AG10803 (cell line): ENCODE measurements around the gene MIP.

Source experiments
- DNase-seq: peaks from one replicate; pipeline ENCODE4 v3.0.0; 2010; ENCODE audit warnings: low read depth
- H3K4me3 ChIP-seq: 2 replicates; pipeline ENCODE4 v1.5.1; 2011; ENCODE audit warnings: mild to moderate bottlenecking, low read length, control low read depth
- TF ChIP-seq, protein P1 (sequence below): conservative IDR thresholded peaks from 2 replicates; pipeline ENCODE4 v1.5.1; 2011; ENCODE audit warnings: mild to moderate bottlenecking, low read length, control low read depth, inconsistent platforms

Gene MIP

DNA sequence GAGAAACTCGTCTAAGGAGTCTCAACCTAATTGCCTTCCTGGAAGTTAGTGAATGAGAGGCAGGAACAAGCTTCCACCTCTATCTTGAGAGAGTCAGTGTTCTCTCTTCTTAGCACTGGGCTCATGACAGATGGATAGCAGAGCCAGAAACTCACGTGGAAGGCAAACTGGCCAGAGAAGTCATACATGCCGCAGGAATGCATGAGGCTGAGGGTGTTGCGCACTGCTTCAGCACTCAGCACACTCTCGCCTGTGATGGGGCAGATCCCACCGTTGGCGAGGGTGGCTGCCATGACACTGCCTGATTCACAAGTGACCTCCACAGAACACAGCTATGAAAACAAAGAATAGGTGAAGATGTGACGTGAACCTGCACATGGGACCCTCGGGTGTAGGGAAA lies 19.9 kb upstream of the MIP start:
- H3K4me3 ChIP-seq: no peak overlapping the region
- TF ChIP-seq, protein P1, sequence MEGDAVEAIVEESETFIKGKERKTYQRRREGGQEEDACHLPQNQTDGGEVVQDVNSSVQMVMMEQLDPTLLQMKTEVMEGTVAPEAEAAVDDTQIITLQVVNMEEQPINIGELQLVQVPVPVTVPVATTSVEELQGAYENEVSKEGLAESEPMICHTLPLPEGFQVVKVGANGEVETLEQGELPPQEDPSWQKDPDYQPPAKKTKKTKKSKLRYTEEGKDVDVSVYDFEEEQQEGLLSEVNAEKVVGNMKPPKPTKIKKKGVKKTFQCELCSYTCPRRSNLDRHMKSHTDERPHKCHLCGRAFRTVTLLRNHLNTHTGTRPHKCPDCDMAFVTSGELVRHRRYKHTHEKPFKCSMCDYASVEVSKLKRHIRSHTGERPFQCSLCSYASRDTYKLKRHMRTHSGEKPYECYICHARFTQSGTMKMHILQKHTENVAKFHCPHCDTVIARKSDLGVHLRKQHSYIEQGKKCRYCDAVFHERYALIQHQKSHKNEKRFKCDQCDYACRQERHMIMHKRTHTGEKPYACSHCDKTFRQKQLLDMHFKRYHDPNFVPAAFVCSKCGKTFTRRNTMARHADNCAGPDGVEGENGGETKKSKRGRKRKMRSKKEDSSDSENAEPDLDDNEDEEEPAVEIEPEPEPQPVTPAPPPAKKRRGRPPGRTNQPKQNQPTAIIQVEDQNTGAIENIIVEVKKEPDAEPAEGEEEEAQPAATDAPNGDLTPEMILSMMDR: no peak
- DNase-seq: no peak

DNA sequence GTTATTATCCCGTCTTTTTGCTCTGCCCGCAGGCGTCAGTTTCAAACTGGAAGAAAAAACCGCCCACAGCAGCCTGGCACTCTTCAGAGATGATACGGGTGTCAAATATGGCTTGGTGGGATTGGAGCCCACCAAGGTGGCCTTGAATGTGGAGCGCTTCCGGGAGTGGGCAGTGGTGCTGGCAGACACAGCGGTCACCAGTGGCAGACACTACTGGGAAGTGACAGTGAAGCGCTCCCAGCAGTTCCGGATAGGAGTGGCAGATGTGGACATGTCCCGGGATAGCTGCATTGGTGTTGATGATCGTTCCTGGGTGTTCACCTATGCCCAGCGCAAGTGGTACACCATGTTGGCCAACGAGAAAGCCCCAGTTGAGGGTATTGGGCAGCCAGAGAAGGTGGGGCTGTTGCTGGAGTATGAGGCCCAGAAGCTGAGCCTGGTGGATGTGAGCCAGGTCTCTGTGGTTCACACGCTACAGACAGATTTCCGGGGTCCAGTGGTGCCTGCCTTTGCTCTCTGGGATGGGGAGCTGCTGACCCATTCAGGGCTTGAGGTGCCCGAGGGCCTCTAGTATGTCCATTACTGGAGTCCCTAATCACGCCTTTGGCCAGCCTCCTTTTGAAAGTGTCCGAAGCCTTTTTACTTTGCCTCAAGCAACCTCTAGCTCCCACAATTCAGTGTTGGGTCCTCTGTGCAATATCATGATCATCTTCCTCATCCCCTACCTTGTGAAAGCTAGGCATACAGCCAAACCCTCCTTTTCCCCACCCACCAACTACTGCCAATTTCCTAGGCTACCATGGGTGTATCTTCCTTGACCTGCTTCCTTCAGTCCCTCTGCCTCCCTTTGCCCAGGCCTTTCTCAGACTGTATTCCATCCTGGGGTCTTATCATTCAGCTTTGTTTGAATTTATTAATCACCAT lies 14.8 kb upstream of the MIP start:
- TF ChIP-seq, protein P1: no peak
- H3K4me3 ChIP-seq: peak overlapping the region; percentile 97
- no peak for DNase-seq

DNA sequence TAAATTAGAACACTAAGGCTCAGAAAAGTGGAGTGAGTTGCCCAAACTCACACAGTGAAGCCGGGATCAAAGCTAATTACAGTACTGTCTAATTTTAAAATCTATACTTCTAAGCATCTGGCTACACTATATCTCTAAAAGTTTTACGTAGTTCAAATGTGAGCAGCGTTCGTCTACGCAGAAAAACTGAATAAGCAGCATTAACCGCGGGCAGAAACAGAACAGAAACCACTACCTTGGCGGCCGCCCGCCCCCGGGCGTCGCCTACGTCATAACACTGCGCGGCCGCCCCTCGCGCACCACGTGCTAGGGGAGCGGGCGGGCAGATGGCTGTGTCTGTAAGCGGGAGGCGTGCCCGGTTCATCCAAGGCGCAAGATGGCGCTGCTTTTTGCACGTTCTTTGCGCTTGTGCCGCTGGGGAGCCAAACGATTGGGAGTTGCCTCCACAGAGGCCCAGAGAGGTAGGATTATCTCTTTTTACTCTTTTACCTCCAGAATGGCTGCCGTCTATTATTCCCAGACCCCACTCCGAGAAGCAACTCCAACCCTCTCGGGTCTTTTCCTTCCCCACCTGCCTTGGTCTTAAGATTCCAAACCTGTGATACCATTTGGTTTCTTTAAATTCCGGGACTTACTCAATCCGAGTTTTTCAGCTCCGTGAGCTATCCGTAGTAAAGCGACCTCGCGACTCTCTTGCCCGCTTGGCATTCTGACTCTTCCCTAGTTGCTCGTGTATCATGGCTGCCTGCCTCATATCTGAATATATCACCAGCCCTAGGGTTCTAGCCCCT lies 14.0 kb upstream of the MIP start, which contains the start of gene SPRYD4:
Gene SPRYD4, plus strand, starts transcription at position 363 of the 791 bp plus-strand sequence. Its CDS starts 14 bp downstream, at position 377.
- DNase-seq: peak; percentile 90
- TF ChIP-seq, protein P1: peak; percentile 31
- peak within 1 kb of the TSS; percentile 97 for H3K4me3 ChIP-seq

DNA sequence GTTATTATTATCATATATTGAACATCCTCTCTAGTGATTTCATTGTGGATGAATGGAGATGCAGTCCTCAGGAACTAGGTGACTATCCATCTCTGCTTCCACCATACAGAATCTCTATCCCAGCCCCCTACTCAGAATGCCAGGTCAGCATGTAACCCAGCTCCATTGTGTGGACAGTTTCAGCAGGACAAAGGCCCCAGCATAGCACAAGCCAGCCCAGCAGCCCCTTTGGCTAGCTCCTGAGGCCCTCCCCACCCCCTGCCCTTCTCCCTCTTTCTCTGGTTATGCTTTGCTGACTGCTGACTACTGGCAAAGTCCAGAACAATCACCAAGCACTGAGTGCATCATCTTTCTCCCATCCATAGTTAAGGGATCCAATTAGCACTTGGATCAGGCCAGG lies 8.1 kb upstream of the MIP start:
- no peak overlapping the region for H3K4me3 ChIP-seq
- TF ChIP-seq, protein P1: no peak
- DNase-seq: no peak

DNA sequence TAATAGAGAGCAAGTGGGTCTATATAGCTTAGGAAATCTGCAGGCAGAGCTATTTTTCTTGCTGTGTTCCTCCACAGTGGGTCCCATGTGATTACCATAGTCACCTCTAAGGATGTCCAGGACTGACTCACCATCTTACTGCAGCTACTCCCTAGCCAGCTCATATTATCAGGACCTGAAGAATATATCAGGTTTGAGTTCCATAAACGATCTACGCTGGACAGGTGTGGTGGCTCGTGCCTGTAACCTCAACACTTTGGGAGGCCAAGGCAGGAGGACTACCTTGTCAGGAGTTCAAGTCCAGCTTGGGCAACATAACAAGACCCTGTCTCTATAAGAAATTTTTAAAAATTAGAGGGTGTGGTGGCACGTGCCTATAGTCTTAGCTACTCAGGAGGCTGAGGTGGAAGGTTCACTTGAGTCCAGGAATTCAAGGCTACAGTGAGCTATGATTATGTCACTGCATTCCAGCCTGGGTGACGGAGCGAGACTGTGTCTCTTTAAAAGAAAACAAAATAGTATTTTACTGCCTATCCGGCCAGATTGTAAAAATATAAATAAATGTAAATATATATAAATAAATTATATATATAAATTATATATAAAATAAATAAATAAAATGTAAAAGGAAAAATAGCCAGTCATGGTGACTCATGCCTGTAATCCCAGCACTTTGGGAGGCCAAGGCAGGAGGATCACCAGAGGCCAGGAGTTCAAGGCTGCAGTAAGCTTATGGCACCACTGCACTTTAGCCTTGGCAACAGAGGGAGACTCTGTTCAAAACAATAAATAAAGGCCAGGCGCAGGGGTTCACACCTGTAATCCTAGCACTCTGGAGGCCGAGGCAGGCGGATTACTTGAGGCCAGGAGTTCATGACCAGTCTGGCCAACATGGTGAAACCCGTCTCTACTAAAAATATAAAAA lies 7.0 kb upstream of the MIP start:
- no peak overlapping the region for H3K4me3 ChIP-seq
- no peak for DNase-seq
- TF ChIP-seq, protein P1: no peak

DNA sequence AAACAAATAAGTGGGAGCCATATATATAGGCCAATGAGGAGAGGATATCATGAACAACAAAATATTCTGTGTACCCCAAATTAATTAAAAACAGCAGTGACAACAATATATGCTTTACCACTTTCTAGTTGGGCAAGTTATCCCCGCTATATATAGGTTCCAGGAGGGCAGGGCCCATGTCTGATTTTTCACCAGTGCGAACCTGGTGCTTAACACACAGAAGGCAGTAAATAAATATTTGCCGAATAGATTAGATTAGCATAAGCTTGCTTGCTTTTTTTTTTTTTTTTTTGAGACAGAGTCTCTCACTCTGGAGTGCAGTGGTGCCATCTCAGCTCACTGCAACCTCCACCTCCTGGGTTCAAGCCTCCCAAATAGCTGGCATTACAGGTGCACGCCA lies 3.4 kb upstream of the MIP start:
- H3K4me3 ChIP-seq: no peak overlapping the region
- TF ChIP-seq, protein P1: no peak
- DNase-seq: no peak
